ENCODE results near the gene DEAF1. TPM values are rescaled to one million over a fixed set of nuclear protein-coding genes. Genes with fewer than 3 reads are reported as not detected.

Gene DEAF1
- total and polyA plus RNA-seq, 2 experiments from 2014 or later = 42.6 to 47.8 TPM

DNA sequence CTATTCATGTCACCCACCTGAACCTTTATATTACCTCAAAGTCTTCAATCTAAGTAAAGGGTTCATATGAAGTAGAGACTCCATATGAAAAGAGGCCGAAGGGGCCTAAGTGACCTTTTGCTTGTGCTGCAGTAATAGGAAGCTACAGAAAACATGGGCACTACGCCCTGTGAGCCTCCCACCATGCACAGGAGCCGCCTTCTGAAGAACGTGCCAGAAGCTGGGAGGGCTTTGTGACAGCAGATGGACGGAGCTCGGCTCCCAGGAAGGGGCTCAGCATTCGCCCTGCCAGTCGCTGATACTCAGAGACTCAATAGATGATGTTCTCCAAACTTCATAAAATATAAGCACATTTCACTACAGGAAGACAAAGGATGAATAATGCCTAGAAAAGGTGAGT is 21.2 kb downstream of the DEAF1 start:
- TF ChIP-seq POLR2AphosphoS5 (IDR thresholded peaks at IDR 0.05; ENCODE audit: low read depth) (no peak), EZH2phosphoT487 (IDR thresholded peaks at IDR 0.05; ENCODE audit: unreplicated experiment) (no peak)
- TF ChIP-seq, protein P1, sequence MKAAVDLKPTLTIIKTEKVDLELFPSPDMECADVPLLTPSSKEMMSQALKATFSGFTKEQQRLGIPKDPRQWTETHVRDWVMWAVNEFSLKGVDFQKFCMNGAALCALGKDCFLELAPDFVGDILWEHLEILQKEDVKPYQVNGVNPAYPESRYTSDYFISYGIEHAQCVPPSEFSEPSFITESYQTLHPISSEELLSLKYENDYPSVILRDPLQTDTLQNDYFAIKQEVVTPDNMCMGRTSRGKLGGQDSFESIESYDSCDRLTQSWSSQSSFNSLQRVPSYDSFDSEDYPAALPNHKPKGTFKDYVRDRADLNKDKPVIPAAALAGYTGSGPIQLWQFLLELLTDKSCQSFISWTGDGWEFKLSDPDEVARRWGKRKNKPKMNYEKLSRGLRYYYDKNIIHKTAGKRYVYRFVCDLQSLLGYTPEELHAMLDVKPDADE (IDR thresholded peaks at IDR 0.05) = no peak
- TF ChIP-seq, protein P2, sequence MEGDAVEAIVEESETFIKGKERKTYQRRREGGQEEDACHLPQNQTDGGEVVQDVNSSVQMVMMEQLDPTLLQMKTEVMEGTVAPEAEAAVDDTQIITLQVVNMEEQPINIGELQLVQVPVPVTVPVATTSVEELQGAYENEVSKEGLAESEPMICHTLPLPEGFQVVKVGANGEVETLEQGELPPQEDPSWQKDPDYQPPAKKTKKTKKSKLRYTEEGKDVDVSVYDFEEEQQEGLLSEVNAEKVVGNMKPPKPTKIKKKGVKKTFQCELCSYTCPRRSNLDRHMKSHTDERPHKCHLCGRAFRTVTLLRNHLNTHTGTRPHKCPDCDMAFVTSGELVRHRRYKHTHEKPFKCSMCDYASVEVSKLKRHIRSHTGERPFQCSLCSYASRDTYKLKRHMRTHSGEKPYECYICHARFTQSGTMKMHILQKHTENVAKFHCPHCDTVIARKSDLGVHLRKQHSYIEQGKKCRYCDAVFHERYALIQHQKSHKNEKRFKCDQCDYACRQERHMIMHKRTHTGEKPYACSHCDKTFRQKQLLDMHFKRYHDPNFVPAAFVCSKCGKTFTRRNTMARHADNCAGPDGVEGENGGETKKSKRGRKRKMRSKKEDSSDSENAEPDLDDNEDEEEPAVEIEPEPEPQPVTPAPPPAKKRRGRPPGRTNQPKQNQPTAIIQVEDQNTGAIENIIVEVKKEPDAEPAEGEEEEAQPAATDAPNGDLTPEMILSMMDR (conservative IDR thresholded peaks at IDR 0.05; ENCODE audit: low read depth in 2 of 2) = no peak
- TF ChIP-seq, protein P3, sequence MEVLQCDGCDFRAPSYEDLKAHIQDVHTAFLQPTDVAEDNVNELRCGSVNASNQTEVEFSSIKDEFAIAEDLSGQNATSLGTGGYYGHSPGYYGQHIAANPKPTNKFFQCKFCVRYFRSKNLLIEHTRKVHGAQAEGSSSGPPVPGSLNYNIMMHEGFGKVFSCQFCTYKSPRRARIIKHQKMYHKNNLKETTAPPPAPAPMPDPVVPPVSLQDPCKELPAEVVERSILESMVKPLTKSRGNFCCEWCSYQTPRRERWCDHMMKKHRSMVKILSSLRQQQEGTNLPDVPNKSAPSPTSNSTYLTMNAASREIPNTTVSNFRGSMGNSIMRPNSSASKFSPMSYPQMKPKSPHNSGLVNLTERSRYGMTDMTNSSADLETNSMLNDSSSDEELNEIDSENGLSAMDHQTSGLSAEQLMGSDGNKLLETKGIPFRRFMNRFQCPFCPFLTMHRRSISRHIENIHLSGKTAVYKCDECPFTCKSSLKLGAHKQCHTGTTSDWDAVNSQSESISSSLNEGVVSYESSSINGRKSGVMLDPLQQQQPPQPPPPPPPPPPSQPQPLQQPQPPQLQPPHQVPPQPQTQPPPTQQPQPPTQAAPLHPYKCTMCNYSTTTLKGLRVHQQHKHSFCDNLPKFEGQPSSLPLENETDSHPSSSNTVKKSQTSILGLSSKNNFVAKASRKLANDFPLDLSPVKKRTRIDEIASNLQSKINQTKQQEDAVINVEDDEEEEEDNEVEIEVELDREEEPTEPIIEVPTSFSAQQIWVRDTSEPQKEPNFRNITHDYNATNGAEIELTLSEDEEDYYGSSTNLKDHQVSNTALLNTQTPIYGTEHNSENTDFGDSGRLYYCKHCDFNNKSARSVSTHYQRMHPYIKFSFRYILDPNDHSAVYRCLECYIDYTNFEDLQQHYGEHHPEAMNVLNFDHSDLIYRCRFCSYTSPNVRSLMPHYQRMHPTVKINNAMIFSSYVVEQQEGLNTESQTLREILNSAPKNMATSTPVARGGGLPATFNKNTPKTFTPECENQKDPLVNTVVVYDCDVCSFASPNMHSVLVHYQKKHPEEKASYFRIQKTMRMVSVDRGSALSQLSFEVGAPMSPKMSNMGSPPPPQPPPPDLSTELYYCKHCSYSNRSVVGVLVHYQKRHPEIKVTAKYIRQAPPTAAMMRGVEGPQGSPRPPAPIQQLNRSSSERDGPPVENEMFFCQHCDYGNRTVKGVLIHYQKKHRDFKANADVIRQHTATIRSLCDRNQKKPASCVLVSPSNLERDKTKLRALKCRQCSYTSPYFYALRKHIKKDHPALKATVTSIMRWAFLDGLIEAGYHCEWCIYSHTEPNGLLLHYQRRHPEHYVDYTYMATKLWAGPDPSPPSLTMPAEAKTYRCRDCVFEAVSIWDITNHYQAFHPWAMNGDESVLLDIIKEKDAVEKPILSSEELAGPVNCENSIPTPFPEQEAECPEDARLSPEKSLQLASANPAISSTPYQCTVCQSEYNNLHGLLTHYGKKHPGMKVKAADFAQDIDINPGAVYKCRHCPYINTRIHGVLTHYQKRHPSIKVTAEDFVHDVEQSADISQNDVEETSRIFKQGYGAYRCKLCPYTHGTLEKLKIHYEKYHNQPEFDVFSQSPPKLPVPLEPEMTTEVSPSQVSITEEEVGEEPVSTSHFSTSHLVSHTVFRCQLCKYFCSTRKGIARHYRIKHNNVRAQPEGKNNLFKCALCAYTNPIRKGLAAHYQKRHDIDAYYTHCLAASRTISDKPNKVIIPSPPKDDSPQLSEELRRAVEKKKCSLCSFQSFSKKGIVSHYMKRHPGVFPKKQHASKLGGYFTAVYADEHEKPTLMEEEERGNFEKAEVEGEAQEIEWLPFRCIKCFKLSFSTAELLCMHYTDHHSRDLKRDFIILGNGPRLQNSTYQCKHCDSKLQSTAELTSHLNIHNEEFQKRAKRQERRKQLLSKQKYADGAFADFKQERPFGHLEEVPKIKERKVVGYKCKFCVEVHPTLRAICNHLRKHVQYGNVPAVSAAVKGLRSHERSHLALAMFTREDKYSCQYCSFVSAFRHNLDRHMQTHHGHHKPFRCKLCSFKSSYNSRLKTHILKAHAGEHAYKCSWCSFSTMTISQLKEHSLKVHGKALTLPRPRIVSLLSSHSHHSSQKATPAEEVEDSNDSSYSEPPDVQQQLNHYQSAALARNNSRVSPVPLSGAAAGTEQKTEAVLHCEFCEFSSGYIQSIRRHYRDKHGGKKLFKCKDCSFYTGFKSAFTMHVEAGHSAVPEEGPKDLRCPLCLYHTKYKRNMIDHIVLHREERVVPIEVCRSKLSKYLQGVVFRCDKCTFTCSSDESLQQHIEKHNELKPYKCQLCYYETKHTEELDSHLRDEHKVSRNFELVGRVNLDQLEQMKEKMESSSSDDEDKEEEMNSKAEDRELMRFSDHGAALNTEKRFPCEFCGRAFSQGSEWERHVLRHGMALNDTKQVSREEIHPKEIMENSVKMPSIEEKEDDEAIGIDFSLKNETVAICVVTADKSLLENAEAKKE (CRISPR knock-in tag; IDR thresholded peaks at IDR 0.05) = no peak
- no peaks in the 10 kb centered on the region for H3K27me3 Mint-ChIP-seq (ENCODE audit: insufficient read depth, low read depth, poor library complexity)
- peaks cover 40% of the 10 kb centered on the region for H3K36me3 Mint-ChIP-seq (ENCODE audit: low read depth)
- Histone ChIP-seq H3K9me2 (ENCODE audit: insufficient read depth) (no peaks in the 10 kb centered on the region), H3K27ac (ENCODE audit: low read depth) (no peak overlapping the region), H3K79me2 (replicated peaks; ENCODE audit: insufficient read depth) (no peaks in the 10 kb centered on the region; the same call in 1 of the 2 replicates), H3K4me2 (no peak overlapping the region), H4K20me1 (replicated peaks; ENCODE audit: insufficient read depth) (peaks cover 4% of the 10 kb centered on the region; the same call in 1 of the 2 replicates), H3K4me3 (no peak overlapping the region), H3K4me1 (ENCODE audit: insufficient read depth) (no peaks in the 10 kb centered on the region), H3K36me3 (ENCODE audit: insufficient read depth) (peaks cover 20% of the 10 kb centered on the region), H3F3A (replicated peaks; ENCODE audit: low read depth) (peaks cover 14% of the 10 kb centered on the region; the same call in 1 of the 2 replicates), H2AFZ (no peak overlapping the region), H3K27me3 (ENCODE audit: insufficient read depth) (no peaks in the 10 kb centered on the region)
- no peak overlapping the region for H3K4me3 Mint-ChIP-seq
- H3K27ac Mint-ChIP-seq = no peak overlapping the region; the same call in 1 of the 2 replicates
- H3K9me3 Mint-ChIP-seq = no peaks in the 10 kb centered on the region
- H3K4me1 Mint-ChIP-seq = no peaks in the 10 kb centered on the region
- ATAC-seq (no peak), DNase-seq (ENCODE audit: low spot score) (no peak)

All from GM23338 (cell line).